ENCODE data around the gene CSNK1A1.

- TF ChIP-seq REST (IDR thresholded peaks at IDR 0.05; ENCODE audit: insufficient read depth in 1 of 2, low read depth in 2 of 2, low read length in 2 of 2) (no peak), TAF1 (IDR thresholded peaks at IDR 0.05; ENCODE audit: borderline replicate concordance, insufficient read depth, low read length) (no peak), POLR2AphosphoS5 (IDR thresholded peaks at IDR 0.05; ENCODE audit: low read depth, low read length) (no peak)
Measured at GRCh38 chr5:149466457-149466972, 84.7 kb downstream of the CSNK1A1 start.

Data from PFSK-1 (cell line).